Activated T-helper 1 cell treated with Interleukin-2 at 50 U/mL for 16 hours (primary cell): ENCODE data around the gene RPTOR.

Experiments
- DNase-seq: peaks from one replicate; pipeline ENCODE4 v3.0.0-alpha.2; 2020; ENCODE audit warnings: low read depth

RPTOR gene

DNA sequence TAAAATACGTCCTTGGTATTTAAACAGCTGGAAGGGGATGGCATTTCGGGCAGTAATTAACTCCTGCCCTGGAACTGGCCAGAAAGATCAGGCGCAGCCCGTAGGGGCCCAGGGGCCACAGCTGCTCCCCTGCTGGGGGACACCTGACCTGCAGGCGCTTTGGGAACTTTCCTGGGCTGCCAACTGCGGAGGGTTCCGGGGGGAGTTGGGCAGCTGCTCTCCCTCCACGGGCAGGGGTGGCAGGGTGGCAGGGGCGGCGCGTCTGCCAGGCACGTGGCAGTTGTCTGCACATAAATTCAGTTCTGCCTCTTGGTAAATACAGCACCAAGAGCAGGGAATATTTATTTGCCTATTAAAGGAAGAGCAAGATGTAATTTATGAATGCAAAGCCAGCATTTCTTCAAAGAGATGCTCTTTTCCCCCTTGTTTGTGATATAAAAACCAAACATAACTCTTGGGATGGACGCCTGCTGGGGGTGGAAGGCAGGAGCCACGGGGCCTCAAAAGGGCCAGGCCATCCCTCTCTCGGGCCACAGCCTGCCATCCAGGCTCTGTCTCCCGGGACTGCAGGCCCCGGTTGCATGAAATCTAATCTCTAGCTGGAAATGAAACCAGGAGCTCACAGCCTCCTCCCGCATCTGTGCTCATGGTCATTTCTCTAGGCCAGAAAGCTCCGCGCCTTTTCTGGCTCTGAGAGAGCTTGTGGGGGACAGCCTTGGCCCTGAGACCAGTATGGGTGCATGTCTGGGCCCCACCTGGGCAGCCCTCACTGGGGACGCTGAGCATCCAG is 417.1 kb downstream of the RPTOR start:
- no peak for DNase-seq

DNA sequence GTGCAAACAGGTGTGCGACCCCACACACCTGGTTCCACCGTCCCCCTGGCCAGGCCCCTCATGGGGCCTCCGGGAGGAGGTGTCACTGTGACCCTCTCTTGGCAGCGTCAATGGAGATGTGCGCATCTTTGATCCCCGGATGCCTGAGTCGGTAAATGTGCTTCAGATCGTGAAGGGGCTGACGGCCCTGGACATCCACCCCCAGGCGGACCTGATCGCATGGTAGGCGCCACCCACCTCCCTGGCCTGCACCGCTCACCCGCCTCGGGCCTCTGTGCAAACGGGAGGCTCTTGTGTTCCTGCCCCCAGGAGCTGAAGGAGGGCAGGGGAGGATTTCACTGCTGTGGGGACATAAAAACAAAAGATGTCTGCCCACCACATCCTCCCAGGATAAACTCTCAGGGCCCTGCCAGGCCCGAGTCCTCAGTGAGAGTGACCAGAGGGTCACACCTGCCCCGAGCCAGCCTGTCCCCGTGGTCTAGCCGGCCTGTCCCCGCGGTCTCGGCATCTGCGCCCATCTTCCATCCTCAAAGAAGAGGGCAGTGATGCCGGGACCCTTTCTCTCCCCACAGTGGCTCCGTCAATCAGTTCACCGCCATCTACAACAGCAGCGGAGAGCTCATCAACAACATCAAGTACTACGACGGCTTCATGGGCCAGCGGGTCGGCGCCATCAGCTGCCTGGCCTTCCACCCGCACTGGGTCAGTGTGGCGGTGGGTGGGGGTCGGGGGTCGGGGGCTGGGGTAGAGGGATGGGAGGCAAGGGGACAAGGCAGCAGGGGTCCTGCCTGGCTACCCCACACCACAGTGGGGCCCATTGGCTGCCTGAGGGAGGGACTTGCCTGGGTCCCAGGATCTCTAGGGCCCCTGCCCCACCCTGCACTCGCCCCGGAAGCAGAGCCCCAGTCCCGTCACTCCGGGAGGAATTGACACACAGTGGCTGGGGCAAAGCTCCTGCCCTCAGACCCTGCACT is 418.0 kb downstream of the RPTOR start:
- no peak for DNase-seq

DNA sequence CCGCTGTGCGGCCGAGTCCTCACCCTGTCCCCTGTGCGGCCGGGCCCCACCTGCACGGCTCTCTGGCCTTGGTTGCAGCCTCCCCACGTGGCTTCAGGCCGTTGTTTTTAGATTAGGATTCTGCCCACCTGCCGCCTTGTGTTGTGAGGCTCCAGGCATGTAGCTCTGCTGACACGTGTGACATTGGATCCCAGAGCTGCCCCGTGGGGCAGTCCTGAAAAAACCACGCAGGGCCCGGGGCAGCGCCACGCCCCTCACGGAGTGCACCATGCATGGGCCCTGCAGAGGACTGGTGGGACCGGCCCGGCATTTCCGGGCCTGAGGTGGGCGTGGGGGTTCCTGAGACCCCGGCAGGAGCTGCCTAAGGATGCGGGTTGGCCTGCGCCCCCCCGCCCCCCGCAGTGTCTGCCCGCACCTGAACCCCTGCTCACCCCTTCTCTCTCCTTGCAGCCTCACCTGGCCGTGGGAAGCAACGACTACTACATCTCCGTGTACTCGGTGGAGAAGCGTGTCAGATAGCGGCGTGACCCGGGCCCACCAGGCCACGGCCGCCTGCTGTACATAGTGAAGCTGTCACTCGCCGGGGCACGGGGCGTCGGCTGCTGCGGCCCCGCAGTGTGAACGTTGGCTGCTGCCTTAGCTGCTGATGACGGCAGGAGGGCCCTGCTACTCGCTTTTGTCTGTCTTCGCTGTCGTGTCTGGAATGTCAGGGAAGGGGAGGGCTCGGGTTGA is 419.3 kb downstream of the RPTOR start:
- no peak for DNase-seq

DNA sequence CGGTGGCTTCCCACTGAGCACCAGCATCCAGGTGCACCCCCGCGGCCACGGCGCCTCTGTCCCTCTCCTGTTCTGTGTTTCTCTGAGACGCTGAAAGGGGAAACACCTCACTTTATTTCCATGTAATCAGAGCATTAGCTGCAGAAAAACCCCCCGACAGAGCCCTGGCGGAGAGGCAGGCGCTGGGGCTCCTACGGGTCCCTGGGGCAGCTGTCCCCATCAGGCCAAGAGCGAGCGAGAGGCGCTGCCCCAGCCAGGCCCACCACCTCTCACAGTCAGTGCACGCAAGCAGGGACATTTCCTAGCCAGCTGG is 419.9 kb downstream of the RPTOR start:
- DNase-seq = no peak

DNA sequence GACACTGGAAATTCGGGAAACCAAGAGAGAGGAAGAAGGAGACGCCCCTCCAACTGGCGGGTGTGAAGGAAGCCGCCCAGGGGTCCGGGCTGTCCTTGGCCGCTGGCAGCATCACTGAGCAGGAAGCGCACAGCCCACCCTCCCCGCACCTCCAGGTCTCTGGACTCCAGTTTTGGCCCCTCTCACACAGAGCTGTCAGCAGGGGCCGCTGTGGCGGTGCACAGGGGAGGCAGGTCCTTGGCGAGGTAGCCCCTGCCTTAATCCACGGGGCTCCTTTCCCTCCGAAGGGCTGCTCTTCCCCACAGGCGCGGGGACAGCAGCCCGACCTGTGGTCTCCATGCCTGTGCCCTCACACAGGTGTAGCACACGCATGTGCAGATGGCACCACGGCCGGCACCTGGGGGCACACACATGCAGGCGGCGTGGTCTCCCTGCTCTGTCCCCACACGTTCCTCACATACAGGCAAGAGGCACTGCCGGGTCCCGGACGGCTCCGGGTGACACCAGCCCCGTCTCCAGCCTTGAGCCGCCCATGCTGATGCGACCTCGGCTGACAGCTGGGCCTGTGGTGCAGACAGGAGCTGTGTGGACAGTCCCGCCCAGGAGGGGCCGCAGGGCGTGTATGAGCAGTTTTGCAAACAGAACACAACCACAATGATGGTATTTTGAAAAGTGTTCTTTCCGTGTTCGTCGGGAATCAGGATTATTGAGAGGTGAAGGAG is 420.4 kb downstream of the RPTOR start:
- no peak for DNase-seq

DNA sequence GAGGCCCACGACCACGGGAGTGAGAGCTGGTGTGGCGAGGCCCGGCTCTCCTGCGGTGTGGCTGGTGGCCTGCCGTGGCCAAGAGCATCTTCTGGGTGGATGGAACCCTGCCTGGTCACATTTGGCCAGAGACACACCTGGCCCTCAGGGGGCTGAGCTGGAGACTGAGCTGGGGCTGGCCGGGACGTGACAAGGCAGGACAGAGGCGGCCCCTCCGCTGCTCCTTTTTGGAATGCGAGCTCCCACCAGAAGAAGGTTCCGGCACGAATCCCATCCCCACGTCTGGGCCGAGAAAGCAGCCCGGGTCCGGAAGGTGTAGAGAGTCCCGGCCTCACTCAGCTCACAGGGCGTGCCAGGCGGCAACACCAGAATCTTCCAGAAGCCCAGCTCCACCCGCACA is 421.0 kb downstream of the RPTOR start:
- no peak for DNase-seq

DNA sequence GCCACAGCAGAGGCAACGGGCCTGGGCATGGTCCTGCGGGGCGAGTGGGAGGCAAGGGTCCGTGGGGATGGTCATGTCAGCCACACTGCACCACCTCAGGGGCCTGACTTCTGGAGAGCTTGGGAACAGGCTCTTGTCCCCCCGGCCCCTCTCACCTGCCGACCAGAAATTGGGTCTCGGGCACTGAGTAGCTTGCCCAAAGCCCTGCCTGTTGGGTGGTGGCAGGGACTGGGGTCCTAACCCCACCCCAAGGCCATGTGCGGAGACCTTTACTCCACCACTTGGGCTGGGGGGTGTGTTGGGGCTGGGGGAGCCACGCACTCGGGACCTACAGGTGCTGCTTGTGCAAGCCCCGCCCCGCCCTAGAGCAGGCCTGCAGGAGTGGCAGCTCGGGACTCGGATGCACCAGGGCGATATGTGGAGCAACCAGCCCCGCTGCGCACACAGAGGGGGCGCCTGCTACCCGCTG is 422.8 kb downstream of the RPTOR start:
- no peak for DNase-seq

DNA sequence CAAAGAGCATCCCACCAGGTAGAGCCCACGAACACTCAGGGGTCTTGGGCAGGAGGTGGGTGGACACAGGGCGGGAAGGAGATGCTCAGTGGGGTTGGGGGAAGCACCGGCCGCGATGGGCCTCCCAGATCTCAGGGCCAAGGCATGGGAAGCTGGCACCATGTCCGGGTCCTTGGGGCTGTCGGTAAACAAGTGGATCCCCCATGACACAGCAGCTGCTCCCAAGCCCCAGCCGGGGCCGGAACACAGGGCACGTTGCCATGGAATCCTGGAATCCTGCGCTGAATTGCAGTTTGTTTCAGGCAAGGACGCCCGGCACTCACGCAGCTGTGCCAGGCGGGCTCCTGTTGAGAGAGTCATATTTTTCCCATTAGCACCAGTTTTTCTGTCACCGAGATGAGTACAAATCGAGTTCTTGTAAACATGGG is 424.0 kb downstream of the RPTOR start:
- no peak for DNase-seq

DNA sequence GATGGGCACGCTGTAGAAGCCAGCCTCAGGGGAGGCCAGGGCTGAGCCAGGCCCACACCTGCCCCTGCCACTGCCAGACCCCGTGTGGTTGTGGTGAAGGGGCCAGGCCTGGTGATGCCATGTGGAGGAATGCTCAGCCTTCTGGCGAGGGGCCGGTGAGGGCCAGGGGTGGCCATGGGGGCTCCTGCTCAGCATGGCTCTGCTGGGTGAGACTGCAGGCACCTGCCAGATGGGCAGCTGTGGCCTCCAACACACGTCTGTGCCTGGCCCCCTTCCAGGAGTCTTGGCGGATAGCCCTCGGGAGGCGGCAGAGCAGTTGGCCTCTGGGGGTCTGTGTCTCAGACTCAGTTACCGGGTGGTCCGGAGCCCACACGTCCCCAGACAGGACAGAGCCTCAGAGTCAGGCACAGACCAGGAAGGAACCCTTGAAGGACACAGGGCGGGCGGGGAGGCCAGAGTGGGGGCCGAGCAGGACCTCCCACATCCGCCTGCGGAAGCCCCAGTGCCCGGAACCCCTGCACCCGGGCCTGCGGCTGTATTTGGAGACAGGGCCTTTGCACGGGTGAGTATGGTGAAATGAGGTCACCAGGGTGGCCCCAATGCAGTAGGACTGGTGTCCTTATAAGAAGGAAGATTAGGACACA is 424.5 kb downstream of the RPTOR start:
- DNase-seq = no peak

DNA sequence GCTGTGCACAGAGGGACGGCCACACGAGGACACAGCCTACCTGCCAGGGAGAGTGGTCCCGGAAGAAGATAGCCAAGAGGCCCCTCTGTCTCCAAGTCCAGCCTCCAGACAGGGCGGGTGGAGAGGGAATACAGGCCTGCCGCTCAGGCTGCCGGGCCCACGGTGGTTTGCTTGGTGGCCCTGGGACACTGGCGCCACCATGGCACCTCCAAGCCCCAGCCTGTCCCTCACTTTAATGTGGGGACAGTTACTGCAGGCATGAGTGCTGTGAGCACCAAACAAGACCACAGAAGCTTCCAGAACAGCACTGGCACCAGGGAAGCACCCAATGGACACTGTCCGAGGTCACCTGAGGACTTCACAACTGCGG is 425.0 kb downstream of the RPTOR start:
- no peak for DNase-seq

DNA sequence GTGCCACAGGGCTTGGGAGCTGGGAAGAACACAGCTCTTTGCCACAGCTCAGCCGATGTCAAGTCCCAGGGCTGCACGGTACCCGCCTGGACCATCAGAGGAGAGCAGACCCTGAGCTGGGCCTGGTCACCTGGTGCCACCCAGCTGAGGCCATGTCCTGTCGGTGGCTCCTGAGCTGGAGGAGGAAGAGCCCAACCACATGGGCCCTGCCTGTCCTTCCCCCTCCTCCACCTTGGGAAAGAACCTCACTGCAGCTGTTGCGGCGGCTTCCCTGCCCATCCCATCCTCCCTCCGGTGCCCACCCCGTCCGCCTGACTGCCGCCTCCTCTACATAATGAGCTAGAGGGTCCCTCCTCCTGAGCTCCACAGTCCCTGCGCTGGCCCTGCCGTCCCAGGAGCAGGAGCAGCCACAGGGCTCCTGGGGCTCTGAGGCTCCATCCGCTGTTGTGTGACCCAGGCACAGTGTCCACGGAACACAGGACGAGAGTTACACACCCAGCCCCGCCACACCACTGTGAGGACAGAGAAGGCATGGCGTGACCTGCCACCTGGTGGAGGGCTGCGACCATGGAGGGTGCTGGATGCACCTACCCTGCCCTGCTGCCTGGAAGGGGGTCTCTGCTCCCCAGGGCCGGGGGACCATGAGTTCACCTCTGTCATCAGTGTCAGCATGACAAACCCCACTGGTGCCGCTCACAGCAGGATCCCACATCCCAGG is 425.6 kb downstream of the RPTOR start:
- DNase-seq = peak; percentile 13

DNA sequence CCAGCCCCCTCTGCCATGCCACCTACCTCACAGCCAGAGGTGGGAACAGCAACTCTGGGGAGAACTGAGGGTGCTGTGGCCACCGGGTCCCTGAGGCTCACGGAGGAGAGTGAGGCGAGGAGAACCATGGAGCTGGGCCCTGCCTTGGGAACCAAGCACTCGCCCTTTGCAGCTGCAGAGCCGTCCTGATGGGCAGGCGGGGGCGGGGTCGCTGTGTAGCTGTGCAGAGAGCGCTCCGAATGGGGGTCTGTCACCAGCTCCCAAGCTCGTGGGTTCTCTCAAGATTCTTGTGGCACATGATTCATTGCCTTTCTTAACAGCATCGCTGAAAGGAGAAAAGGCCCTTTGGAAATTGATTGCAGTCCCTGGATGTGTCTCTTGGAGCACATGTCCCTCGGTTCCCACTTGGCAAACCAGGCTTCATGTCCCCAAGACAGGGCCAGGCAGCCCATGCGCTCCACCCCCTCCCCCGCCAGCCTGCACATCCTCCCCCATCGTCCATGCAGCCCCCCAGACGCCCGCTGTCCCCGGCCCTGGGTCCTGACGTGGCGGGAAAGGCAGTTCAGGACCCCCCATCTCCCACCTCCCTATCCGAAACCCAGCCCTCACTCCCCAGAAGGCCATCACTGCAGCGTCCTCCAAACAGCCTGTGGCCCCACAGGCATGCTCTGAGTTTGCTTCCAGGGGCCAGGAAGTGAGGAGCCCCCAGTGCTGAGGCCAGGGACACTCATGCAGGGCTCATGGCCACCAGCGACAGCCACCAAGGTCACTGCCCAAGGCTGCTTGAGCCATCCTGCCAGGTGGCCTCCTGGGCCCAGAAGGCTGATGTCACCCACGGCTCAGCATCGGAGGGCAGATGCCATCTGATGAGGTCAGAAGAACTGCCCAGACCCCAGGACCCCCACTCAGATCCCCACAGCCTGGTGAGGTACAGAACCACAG is 426.4 kb downstream of the RPTOR start:
- DNase-seq = no peak

DNA sequence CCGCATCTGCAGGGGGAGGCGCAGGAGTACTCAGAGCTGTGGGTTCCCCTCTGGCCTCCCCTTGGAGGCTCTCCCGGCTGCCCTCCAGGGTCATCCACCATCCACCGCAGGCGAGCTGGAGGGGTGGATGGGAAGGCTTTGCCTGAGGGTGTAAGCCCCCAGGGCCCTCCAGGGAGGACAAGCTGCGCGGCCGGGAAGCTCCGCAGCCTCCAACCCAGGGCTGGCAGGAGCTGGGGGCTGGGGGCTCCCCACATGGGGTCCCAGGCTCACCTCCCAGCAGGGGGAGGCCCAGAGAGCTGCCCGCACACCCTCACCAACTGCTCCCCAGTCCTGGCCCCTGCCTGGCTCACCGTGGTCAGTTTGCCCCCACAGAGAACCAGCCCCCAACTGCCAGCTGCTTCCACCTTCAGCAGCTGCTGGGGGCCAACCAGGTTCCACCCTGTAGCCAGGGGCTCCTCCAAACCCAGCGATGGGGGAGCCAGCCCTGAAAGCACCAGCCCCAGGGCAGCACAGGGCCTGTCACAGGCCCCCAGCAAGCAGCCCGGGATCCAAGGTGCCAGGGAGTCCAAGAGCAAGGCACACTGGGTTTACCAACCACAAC is 427.2 kb downstream of the RPTOR start:
- no peak for DNase-seq

DNA sequence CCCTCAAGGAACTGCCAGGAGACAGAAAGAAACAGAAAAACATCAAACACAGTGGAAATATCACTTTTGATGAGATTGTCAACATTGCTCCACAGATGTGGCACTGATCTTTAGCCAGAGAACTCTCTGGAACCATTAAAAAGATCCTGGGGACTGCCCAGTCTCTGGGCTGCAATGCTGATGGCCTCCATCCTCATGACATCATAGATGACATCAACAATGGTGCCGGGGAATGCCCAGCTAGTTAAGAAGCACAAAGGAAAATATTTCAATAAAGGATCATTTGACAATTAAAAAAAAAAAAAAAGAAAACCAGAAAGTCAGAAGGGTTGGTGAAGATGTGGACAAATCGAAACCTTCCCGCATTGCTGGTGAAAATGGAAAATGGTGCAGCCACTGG is 432.1 kb downstream of the RPTOR start:
- no peak for DNase-seq

DNA sequence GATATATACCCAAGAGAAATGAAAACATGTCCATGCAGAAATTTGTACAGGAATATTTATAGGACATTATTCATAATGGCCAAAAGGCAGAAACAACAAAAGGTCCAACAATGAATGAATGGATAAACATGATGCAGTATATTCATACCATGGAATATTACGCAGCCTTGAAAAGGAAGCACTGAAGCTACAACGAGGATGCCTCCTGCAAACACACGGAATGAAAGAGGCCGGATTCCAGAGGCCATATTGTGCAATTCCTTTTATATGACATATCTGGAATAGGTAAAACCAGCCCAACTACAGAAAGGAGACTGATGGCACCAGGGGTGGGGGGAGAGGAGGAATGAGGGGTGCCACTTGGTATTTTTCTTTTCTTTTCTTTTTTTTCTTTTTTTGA is 432.5 kb downstream of the RPTOR start:
- DNase-seq = no peak

DNA sequence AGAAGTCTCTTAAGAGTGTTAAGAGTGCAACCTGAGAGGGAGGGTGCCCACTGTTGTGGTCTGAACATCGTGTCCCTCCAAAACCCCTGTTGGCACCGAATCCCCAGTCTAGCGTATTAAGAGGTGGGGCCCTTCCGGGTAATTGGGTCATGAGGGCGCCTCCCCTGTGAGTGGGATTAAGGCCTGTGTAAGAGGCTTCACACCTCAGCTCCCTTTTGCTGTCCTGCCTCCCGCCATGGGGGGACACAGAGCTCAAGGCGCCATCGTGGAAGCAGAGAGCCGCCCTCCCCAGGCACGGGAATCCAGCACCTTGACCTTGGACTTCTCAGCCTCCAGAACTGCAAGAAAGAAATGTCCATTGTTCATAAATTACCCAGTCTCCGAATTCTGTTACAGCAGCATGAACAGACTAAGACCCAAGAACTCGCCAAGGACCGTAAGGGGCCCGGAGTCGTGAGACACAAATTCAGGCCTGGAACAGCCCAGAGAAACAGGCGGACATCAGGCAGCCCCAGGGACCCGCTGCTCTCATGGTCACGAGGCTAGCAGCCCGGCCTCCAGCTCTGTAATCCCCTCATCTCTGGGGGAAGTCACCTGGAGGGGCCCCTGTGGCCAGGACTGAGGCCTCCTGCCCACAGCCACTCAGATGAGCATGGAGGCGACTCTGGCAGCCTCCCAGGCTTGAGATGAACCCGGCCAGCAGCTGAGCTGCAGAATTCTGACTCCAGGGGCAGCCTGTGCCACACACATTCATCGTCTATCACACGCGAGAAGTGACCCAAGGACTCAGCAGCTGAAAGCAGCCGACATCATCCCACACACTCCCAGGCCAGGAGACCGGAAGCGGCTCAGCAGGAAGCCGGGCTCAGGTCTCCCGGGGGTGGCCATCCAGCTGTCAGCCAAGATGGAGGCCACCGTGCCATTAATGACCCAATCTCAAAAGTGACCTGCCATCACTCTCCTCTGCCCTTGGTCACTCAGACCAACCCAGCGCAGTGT is 434.2 kb downstream of the RPTOR start:
- no peak for DNase-seq

DNA sequence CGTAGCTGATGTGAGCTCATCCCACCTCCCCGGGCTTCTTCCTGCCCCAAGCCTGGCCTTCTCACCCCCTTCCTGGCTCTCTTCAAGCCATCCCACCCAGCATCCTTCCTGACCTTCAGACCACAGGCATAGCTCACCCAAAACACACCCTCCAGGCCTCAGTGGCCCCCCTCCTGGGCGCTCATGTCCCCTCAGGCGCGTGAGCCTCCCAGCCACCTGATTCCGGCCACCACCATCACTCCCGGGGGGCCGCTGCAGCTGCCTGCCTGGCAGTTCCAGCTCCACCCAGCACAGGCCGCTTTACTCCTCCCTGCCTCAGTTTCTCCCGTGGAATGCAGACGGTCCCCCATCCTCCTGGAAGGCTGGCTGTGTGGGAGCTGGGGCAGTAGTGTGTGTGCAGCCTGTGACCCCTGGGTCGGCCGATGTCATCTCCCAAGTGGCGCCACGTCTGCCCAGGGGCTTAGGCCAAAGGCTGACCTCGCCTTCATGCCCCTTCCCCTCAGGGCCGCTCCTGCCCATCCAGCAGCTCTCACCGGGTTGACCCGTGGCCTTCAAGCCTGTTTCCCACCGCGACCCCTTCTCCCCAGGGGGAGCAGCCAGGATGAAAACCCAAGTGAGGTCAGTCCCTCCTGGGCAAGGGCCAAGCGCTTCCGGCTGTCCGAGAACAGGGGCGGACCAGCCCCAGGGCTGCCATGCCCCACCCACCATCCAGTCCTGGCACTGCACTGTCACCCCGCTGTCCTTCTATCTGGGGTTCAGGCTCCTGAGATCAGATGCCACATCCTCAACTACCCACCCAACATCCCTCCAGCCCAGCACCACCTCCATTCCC is 435.1 kb downstream of the RPTOR start:
- DNase-seq = no peak
